K562 (cell line): ENCODE data around the gene CKM. TPM values are rescaled to one million over a fixed set of nuclear protein-coding genes. Genes with fewer than 3 reads are reported as not detected.

Experiments used
- ATF7 ChIP-seq: fragments of 450-650 bp; IDR thresholded peaks from 2 replicates; pipeline ENCODE4 v1.7.1; 2014; ENCODE audit warnings: mild to moderate bottlenecking, moderate library complexity
- CCAR2 ChIP-seq: fragments of 200-400 bp; formaldehyde crosslinking; IDR thresholded peaks from 2 replicates; pipeline ENCODE4 v1.6.1; 2017; ENCODE audit warnings: mild to moderate bottlenecking, low read depth, low read length
- MCM3 ChIP-seq: fragments of 450-650 bp; IDR thresholded peaks from 2 replicates; pipeline ENCODE4 v1.6.1; 2016
- NCOA2 ChIP-seq, 2 experiments: fragments of 450-650 bp; IDR thresholded peaks; 2 replicates each; pipeline ENCODE4 v1.6.1; 2018; ENCODE audit warnings: mild to moderate bottlenecking in 2 of 2, moderate library complexity in 1 of 2; ENCODE audit not compliant: partially characterized antibody in 2 of 2
- NFE2L1 ChIP-seq: fragments of 450-650 bp; IDR thresholded peaks from 2 replicates; pipeline ENCODE4 v1.6.1; 2016; ENCODE audit warnings: missing genetic modification characterization, low read depth, mild to moderate bottlenecking, missing compliant biosample characterization, moderate library complexity, borderline replicate concordance
- THRAP3 ChIP-seq: fragments of 450-650 bp; IDR thresholded peaks from 2 replicates; pipeline ENCODE4 v1.6.1; 2016; ENCODE audit warnings: mild to moderate bottlenecking, inconsistent platforms, borderline replicate concordance
- polyA plus RNA-seq, 8 experiments: library from polyadenylated mRNA; depleted of rRNA in 4 of 8; stranded (reverse) in 5 of 8; unstranded in 3 of 8; fragments of >200 nt; fragmentation: Nextera tagmentation in 2 of 8; fragmentation: Illumina TruSeq in 1 of 8; extraction: Ambion mirVana in 2 of 8; extraction: Trizol in 1 of 8; gene quantifications; 2 replicates each; pipeline versions ENCODE4 v1.2.1 to v1.2.3, GENCODE V29; 2011 to 2014; ENCODE audit warnings: inconsistent platforms in 1 of 8, missing spikeins in 1 of 8
- total RNA-seq, 7 experiments: library from RNA; depleted of rRNA in 6 of 7; stranded (reverse); fragments of >200 nt in 6 of 7; fragmentation: Illumina TruSeq in 2 of 7; extraction: Trizol in 2 of 7; gene quantifications; 2 replicates each; pipeline versions ENCODE4 v1.2.1 to v1.2.3, GENCODE V29; 2011 to 2021; ENCODE audit warnings: low replicate concordance in 1 of 7
- TF ChIP-seq, protein P1 (sequence below), 2 experiments: fragments of 450-650 bp; formaldehyde crosslinking in 1 of 2; IDR thresholded peaks; 2 replicates each; pipeline versions ENCODE4 v1.4.0 to v1.6.1; 2014 to 2020; ENCODE audit warnings: mild to moderate bottlenecking in 2 of 2, borderline replicate concordance in 1 of 2, low read depth in 1 of 2
- TF ChIP-seq, protein P2 (sequence below): fragments of 450-650 bp; IDR thresholded peaks from 2 replicates; pipeline ENCODE4 v1.6.1; 2016

Gene CKM
- total and polyA plus RNA-seq, 9 of the 15 experiments (the other 6 are each of a cell fraction or from before 2014, with no cell fraction given): 0.06 to 0.17 (median 0.09) TPM; not detected in 4

DNA sequence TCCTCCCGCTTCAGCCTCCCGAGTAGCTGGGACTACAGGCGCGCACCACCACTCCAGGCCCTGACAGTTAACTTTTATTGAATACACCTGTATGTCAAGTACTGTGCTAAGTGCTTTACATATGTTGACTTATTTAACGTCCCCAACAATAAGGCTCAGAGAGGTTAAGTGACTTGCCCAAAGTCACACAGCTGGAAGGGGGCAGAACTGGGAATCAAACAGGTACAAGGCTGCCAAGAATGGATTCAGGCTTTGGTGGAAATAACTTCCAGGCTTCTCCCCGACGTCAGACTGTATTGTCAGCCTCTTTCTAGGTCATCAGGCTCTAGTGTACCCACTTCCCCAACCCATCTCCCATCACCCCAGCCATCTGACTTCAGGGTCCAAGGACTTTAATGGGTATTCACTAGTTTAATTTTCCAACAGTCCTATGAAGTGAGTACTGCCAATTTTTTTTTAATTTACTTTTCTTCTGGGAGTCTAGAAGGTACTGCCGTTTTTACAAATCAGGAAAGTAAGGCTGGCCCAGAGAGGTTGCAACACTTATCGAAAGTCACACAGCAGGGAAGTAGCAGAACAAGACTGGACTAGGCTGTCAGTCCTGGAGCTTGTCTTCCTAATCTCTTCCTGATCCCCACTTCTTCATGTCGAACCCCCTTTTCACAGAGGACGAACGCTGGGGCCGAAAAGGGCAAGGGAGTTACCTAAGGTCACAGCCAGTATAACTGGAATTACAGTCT is 4.9 kb upstream of the CKM start (continued):
- TF ChIP-seq, protein P1, sequence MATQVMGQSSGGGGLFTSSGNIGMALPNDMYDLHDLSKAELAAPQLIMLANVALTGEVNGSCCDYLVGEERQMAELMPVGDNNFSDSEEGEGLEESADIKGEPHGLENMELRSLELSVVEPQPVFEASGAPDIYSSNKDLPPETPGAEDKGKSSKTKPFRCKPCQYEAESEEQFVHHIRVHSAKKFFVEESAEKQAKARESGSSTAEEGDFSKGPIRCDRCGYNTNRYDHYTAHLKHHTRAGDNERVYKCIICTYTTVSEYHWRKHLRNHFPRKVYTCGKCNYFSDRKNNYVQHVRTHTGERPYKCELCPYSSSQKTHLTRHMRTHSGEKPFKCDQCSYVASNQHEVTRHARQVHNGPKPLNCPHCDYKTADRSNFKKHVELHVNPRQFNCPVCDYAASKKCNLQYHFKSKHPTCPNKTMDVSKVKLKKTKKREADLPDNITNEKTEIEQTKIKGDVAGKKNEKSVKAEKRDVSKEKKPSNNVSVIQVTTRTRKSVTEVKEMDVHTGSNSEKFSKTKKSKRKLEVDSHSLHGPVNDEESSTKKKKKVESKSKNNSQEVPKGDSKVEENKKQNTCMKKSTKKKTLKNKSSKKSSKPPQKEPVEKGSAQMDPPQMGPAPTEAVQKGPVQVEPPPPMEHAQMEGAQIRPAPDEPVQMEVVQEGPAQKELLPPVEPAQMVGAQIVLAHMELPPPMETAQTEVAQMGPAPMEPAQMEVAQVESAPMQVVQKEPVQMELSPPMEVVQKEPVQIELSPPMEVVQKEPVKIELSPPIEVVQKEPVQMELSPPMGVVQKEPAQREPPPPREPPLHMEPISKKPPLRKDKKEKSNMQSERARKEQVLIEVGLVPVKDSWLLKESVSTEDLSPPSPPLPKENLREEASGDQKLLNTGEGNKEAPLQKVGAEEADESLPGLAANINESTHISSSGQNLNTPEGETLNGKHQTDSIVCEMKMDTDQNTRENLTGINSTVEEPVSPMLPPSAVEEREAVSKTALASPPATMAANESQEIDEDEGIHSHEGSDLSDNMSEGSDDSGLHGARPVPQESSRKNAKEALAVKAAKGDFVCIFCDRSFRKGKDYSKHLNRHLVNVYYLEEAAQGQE (IDR thresholded peaks at IDR 0.05; ENCODE audit: borderline replicate concordance): no peak
- TF ChIP-seq, protein P1 (CRISPR knock-in tag; IDR thresholded peaks at IDR 0.05; ENCODE audit: low read depth): no peak
- TF ChIP-seq, protein P2, sequence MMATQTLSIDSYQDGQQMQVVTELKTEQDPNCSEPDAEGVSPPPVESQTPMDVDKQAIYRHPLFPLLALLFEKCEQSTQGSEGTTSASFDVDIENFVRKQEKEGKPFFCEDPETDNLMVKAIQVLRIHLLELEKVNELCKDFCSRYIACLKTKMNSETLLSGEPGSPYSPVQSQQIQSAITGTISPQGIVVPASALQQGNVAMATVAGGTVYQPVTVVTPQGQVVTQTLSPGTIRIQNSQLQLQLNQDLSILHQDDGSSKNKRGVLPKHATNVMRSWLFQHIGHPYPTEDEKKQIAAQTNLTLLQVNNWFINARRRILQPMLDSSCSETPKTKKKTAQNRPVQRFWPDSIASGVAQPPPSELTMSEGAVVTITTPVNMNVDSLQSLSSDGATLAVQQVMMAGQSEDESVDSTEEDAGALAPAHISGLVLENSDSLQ: no peak
- TF ChIP-seq THRAP3 (no peak), NCOA2 (IDR thresholded peaks at IDR 0.05; ENCODE audit: partially characterized antibody in 2 of 2) (no peak), ATF7 (no peak), MCM3 (no peak), NFE2L1 (tag) (no peak), CCAR2 (no peak)
